OCI-LY7 (cell line): ENCODE measurements around the gene ARHGAP9. TPM values are rescaled to one million over a fixed set of nuclear protein-coding genes. Genes with fewer than 3 reads are reported as not detected.

Experiments
- BruUV-seq: library from RNA; stranded (reverse); fragments of 400-500 nt; replicated peaks from 2 replicates; lab custom pipeline; 2021; lab: Mats Ljungman, UMichigan
- CTCF ChIA-PET: fragments of 300-600 bp; sonication (Branson Sonifier 250); formaldehyde crosslinking; loops from one replicate; lab custom pipeline; 2022; ENCODE audit warnings: antibody characterized with exemption; ENCODE audit not compliant: unreplicated experiment; lab: Charles Lee
- POLR2A ChIA-PET: fragments of 300-600 bp; sonication (Branson Sonifier 250); formaldehyde crosslinking; loops from one replicate; lab custom pipeline; 2022; ENCODE audit warnings: antibody characterized with exemption; lab: Charles Lee
- DNase-seq: peaks from one replicate; pipeline ENCODE4 v3.0.0-alpha.2; 2015; ENCODE audit warnings: low spot score
- H2AFZ ChIP-seq: fragments of 200-600 bp; sonication (generic), shearing (Covaris generic); 2 replicates; pipeline ENCODE4 v1.6.1; 2014; ENCODE audit warnings: mild to moderate bottlenecking, antibody characterized with exemption, low read length, moderate library complexity
- H3K27ac ChIP-seq: fragments of 200-600 bp; sonication (generic); 2 replicates; pipeline ENCODE4 v1.5.1; 2014; ENCODE audit warnings: mixed run types, low read depth, mild to moderate bottlenecking, moderate library complexity, low read length, inconsistent platforms; ENCODE audit not compliant: poor library complexity, severe bottlenecking
- H3K36me3 ChIP-seq: fragments of 200-600 bp; sonication (generic); 2 replicates; pipeline ENCODE4 v1.6.1; 2014; ENCODE audit warnings: mild to moderate bottlenecking, antibody characterized with exemption, low read length, moderate library complexity, mixed read lengths; ENCODE audit not compliant: insufficient read depth
- H3K4me1 ChIP-seq: fragments of 200-600 bp; sonication (generic); 2 replicates; pipeline ENCODE4 v1.5.1; 2014; ENCODE audit warnings: mild to moderate bottlenecking, low read length; ENCODE audit not compliant: insufficient read depth, poor library complexity, severe bottlenecking
- H3K4me2 ChIP-seq: fragments of 200-600 bp; sonication (generic); 2 replicates; pipeline ENCODE4 v1.6.1; 2014; ENCODE audit warnings: mild to moderate bottlenecking, low read length
- H3K4me3 ChIP-seq: fragments of 200-600 bp; sonication (generic); 2 replicates; pipeline ENCODE4 v1.5.1; 2014; ENCODE audit warnings: mild to moderate bottlenecking, low read depth, low read length; ENCODE audit not compliant: poor library complexity, severe bottlenecking
- H3K79me2 ChIP-seq: fragments of 200-600 bp; sonication (generic); 2 replicates; pipeline ENCODE4 v1.6.1; 2016; ENCODE audit warnings: low read depth, mild to moderate bottlenecking, low read length, moderate library complexity, mixed read lengths; ENCODE audit not compliant: insufficient read depth
- H3K9me2 ChIP-seq: fragments of 200-600 bp; sonication (generic); 2 replicates; pipeline ENCODE4 v1.6.1; 2016; ENCODE audit warnings: mild to moderate bottlenecking, low read length, mixed read lengths; ENCODE audit not compliant: insufficient read depth
- H3K9me3 ChIP-seq: fragments of 200-600 bp; sonication (generic); 2 replicates; pipeline ENCODE4 v1.6.1; 2014; ENCODE audit warnings: mild to moderate bottlenecking, mixed run types, low read length, mixed read lengths
- H4K20me1 ChIP-seq: fragments of 200-600 bp; sonication (generic); 2 replicates; pipeline ENCODE4 v1.6.1; 2014; ENCODE audit warnings: mild to moderate bottlenecking, antibody characterized with exemption, low read length, moderate library complexity, mixed read lengths; ENCODE audit not compliant: insufficient read depth
- CTCF ChIP-seq: fragments of 200-600 bp; sonication (generic); conservative IDR thresholded peaks from 2 replicates; pipeline ENCODE4 v1.5.1; 2014; ENCODE audit warnings: mild to moderate bottlenecking, antibody characterized with exemption, low read length, moderate library complexity, mixed read lengths
- EZH2phosphoT487 ChIP-seq: fragments of 200-600 bp; sonication (generic); IDR thresholded peaks from 2 replicates; pipeline ENCODE4 v1.6.1; 2018; ENCODE audit warnings: low read depth, borderline replicate concordance, mild to moderate bottlenecking, mixed run types, antibody characterized with exemption, low read length, moderate library complexity, mixed read lengths
- intact Hi-C: fragments of 100-400 bp; cut with micrococcal nuclease; formaldehyde crosslinking; loops from one replicate; pipeline ENCODE4 v1.10.0; 2022; ENCODE audit not compliant: unreplicated experiment
- total RNA-seq, 2 experiments: library from RNA; depleted of rRNA in 1 of 2; stranded (reverse); fragments of >200 nt in 1 of 2; shearing (Covaris generic) in 1 of 2; gene quantifications; 2 replicates each; pipeline ENCODE4 v1.2.3, GENCODE V29; 2014 to 2022

ARHGAP9 gene
- total RNA-seq, 2 experiments from 2014 or later, result 66.2 to 111 TPM

GRCh38 chr12:57458665-57459054 is 21.0 kb downstream of the ARHGAP9 start:
- Histone ChIP-seq H3K9me2 (no peaks in the 10 kb centered on the region), H4K20me1 (no peaks in the 10 kb centered on the region), H3K27ac (peak overlapping the region; percentile 71), H3K79me2 (no peaks in the 10 kb centered on the region), H3K4me3 (peak overlapping the region; percentile 77), H3K4me1 (peaks cover 47% of the 10 kb centered on the region), H3K36me3 (no peaks in the 10 kb centered on the region), H3K4me2 (peak overlapping the region; percentile 90), H2AFZ (peak overlapping the region; percentile 81), H3K9me3 (no peaks in the 10 kb centered on the region)
- intact Hi-C loops, result loop anchor here (1.0 kb wide), 2 partner anchors 21 to 62 kb away; partner anchors contain the start of genes ARHGAP9 and DDIT3
- BruUV-seq, result TSS peak; percentile 88
- CTCF ChIA-PET, result interaction anchor here (0.6 to 1.6 kb wide), 12 partner anchors 8 to 772 kb away, joined by 3 to 6 read pairs (median 3); partner anchors contain the start of genes ARHGAP9 and B4GALNT1
- TF ChIP-seq CTCF (no peak), EZH2phosphoT487 (no peak)
- POLR2A ChIA-PET, result interaction anchor here (0.6 to 2.0 kb wide), 9 partner anchors 18 to 221 kb away, joined by 3 to 10 read pairs (median 4); partner anchors contain the start of genes ARHGAP9 and DCTN2
- DNase-seq, result no peak

GRCh38 chr12:57456737-57457490 is 22.8 kb downstream of the ARHGAP9 start:
- ChIA-PET POLR2A (interaction anchor here (1.1 to 1.3 kb wide), 2 partner anchors 29 to 157 kb away, joined by 3 read pairs; no protein-coding TSS in a partner anchor), CTCF (no interaction called here)
- no peaks in the 10 kb centered on the region for H4K20me1 ChIP-seq
- intact Hi-C loops, result loop anchor here (1.0 kb wide), 1 partner anchor 244 kb away; no protein-coding TSS in a partner anchor
- H3K4me2 ChIP-seq, result no peak overlapping the region
- TF ChIP-seq EZH2phosphoT487, result no peak
- TF ChIP-seq CTCF, result no peak
- H3K9me2 ChIP-seq, result no peaks in the 10 kb centered on the region
- H3K27ac ChIP-seq, result no peak overlapping the region
- no peaks in the 10 kb centered on the region for H3K9me3 ChIP-seq
- no peak for DNase-seq
- H3K4me3 ChIP-seq, result no peak overlapping the region
- H3K36me3 ChIP-seq, result no peaks in the 10 kb centered on the region
- no TSS peak for BruUV-seq
- no peak overlapping the region for H2AFZ ChIP-seq
- peaks cover 51% of the 10 kb centered on the region for H3K4me1 ChIP-seq
- no peaks in the 10 kb centered on the region for H3K79me2 ChIP-seq
